Chondrocyte (in vitro differentiated cells): ENCODE data around the gene ADAMTS18. TPM values are rescaled to one million over a fixed set of nuclear protein-coding genes. Genes with fewer than 3 reads are reported as not detected.

Experiments
- DNase-seq: peaks from one replicate; pipeline ENCODE4 v3.0.0; 2021; ENCODE audit warnings: mixed read lengths, low spot score
- H3K27ac Mint-ChIP-seq: one replicate; pipeline ENCODE4 v1.8.0; 2021; ENCODE audit warnings: mild to moderate bottlenecking, moderate library complexity, mixed read lengths; ENCODE audit not compliant: unreplicated experiment
- H3K27me3 Mint-ChIP-seq: 2 replicates; pipeline ENCODE4 v1.8.0; 2021; ENCODE audit warnings: low read depth, mixed read lengths
- H3K36me3 Mint-ChIP-seq: 2 replicates; pipeline ENCODE4 v1.8.0; 2021; ENCODE audit warnings: low read depth, mixed read lengths
- H3K4me1 Mint-ChIP-seq: 2 replicates; pipeline ENCODE4 v1.8.0; 2021; ENCODE audit warnings: low read depth, mild to moderate bottlenecking, mixed read lengths
- H3K4me3 Mint-ChIP-seq: one replicate; pipeline ENCODE4 v1.8.0; 2021; ENCODE audit warnings: mild to moderate bottlenecking, moderate library complexity, mixed read lengths; ENCODE audit not compliant: unreplicated experiment
- H3K9me3 Mint-ChIP-seq: 2 replicates; pipeline ENCODE4 v1.8.0; 2021; ENCODE audit warnings: low read depth, mixed read lengths
- CTCF ChIP-seq: fragments of 200-600 bp; sonication (generic); IDR thresholded peaks from 2 replicates; pipeline ENCODE4 v1.5.0; 2021; ENCODE audit warnings: antibody characterized with exemption, mild to moderate bottlenecking, moderate library complexity
- total RNA-seq: library from RNA; stranded (reverse); gene quantifications from 3 replicates; pipeline ENCODE4 v1.2.1, GENCODE V29; 2021

Gene ADAMTS18
- total RNA-seq, 1 donor from 2014 or later = not detected

- Mint-ChIP-seq H3K9me3 (no peaks in the 10 kb centered on the region), H3K4me3 (no peak overlapping the region), H3K36me3 (no peaks in the 10 kb centered on the region), H3K4me1 (peaks cover 33% of the 10 kb centered on the region), H3K27ac (peak overlapping the region; percentile 80), H3K27me3 (peaks cover 3% of the 10 kb centered on the region)
- DNase-seq = no peak
- no peak for TF ChIP-seq CTCF
Observed at GRCh38 chr16:77298418-77299360, 136.1 kb downstream of the ADAMTS18 start.

- TF ChIP-seq CTCF = no peak
- no peak overlapping the region for H3K27ac Mint-ChIP-seq
Observed at GRCh38 chr16:77297996-77298395, 136.8 kb downstream of the ADAMTS18 start.

GRCh38 chr16:77295896-77296295 lies 138.9 kb downstream of the ADAMTS18 start:
- Mint-ChIP-seq H3K36me3 (no peaks in the 10 kb centered on the region), H3K4me3 (no peak overlapping the region), H3K27me3 (peaks cover 6% of the 10 kb centered on the region), H3K9me3 (no peaks in the 10 kb centered on the region), H3K4me1 (peaks cover 27% of the 10 kb centered on the region), H3K27ac (no peak overlapping the region)
- no peak for TF ChIP-seq CTCF
- DNase-seq = no peak

More at GRCh38 chr16:77297996-77298395, 136.8 kb downstream of the ADAMTS18 start:
- Mint-ChIP-seq H3K4me1 (peaks cover 33% of the 10 kb centered on the region), H3K4me3 (no peak overlapping the region), H3K9me3 (no peaks in the 10 kb centered on the region), H3K36me3 (no peaks in the 10 kb centered on the region), H3K27me3 (peaks cover 3% of the 10 kb centered on the region)
- no peak for DNase-seq

- H3K4me1 Mint-ChIP-seq = peaks cover 11% of the 10 kb centered on the region
- DNase-seq = no peak
- H3K4me3 Mint-ChIP-seq = no peak overlapping the region
- no peak for TF ChIP-seq CTCF
- H3K27ac Mint-ChIP-seq = no peak overlapping the region
- H3K36me3 Mint-ChIP-seq = no peaks in the 10 kb centered on the region
- H3K9me3 Mint-ChIP-seq = no peaks in the 10 kb centered on the region
- peaks cover 6% of the 10 kb centered on the region for H3K27me3 Mint-ChIP-seq
Observed at GRCh38 chr16:77290451-77291115, 144.3 kb downstream of the ADAMTS18 start.

- no peak for DNase-seq
- Mint-ChIP-seq H3K27ac (no peak overlapping the region), H3K4me1 (peaks cover 11% of the 10 kb centered on the region), H3K36me3 (no peaks in the 10 kb centered on the region), H3K27me3 (peaks cover 2% of the 10 kb centered on the region), H3K4me3 (no peak overlapping the region), H3K9me3 (no peaks in the 10 kb centered on the region)
- TF ChIP-seq CTCF = no peak
Observed at GRCh38 chr16:77289331-77289809, 145.5 kb downstream of the ADAMTS18 start.
